GM12874 (cell line): ENCODE data around the gene RASEF.

Source experiments
- TF ChIP-seq, protein P1 (sequence below): IDR thresholded peaks from 2 replicates; pipeline ENCODE4 v1.5.1; 2011; ENCODE audit warnings: low read depth, mild to moderate bottlenecking, control low read depth, low read length, moderate library complexity; ENCODE audit not compliant: insufficient read depth

RASEF gene

GRCh38 chr9:82934949-82935348 is 128.0 kb downstream of the RASEF start:
- TF ChIP-seq, protein P1, sequence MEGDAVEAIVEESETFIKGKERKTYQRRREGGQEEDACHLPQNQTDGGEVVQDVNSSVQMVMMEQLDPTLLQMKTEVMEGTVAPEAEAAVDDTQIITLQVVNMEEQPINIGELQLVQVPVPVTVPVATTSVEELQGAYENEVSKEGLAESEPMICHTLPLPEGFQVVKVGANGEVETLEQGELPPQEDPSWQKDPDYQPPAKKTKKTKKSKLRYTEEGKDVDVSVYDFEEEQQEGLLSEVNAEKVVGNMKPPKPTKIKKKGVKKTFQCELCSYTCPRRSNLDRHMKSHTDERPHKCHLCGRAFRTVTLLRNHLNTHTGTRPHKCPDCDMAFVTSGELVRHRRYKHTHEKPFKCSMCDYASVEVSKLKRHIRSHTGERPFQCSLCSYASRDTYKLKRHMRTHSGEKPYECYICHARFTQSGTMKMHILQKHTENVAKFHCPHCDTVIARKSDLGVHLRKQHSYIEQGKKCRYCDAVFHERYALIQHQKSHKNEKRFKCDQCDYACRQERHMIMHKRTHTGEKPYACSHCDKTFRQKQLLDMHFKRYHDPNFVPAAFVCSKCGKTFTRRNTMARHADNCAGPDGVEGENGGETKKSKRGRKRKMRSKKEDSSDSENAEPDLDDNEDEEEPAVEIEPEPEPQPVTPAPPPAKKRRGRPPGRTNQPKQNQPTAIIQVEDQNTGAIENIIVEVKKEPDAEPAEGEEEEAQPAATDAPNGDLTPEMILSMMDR = no peak

DNA sequence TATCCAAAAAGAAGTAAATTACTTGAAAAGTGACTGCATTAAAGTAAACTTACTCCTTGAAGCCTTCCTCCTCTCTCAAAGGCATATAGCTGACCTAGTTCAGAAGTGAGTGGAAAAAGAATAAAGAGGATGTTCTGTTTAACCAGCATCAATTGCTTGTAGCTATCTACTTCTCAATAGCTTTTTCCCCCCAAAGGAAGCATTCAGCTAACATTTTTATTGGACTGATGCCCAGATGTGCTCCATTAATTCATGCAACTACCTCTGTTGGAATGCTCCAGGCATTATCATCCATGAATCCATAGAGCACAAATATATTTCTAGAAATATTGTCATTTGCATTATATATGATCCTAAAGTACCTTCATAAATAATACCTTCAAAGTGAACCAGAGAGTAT is 132.8 kb downstream of the RASEF start:
- TF ChIP-seq, protein P1 = no peak
